Muscle of back (tissue), 11 donors: Measurements from ENCODE around the gene PDIA6. TPM values are rescaled to one million over a fixed set of nuclear protein-coding genes. Genes with fewer than 3 reads are reported as not detected.
"Not testable (repeated sequence)": the region's sequence is repeated elsewhere in the genome, so short reads cannot be mapped to it uniquely, and the experiment has no call there.

Source experiments
- DNase-seq, 3 donors: peaks; one replicate each; pipeline versions ENCODE4 v3.0.0 to v3.0.0-alpha.2; 2013
- polyA plus RNA-seq, 10 donors: library from polyadenylated mRNA; unstranded; fragments of 120-200 nt; gene quantifications; one replicate each; pipeline ENCODE4 v1.2.1, GENCODE V29; 2013; ENCODE audit not compliant: insufficient read length in 10 of 10

Gene PDIA6
- polyA plus RNA-seq, 10 donors = 123 to 213 (median 143) TPM

- DNase-seq = peak in 2 of 3 donors; percentile 43 to 60
Observed at GRCh38 chr2:10835052-10835970, 22.7 kb upstream of the PDIA6 start.

- no peak for DNase-seq
Observed at GRCh38 chr2:10834068-10834655, 21.6 kb upstream of the PDIA6 start.

GRCh38 chr2:10833021-10833420 lies 20.4 kb upstream of the PDIA6 start:
- no peak for DNase-seq

GRCh38 chr2:10832203-10832936 lies 19.8 kb upstream of the PDIA6 start:
- peak; percentile 58 to 88 (median 84) for DNase-seq

- DNase-seq = no peak
Observed at GRCh38 chr2:10831400-10831985, 18.9 kb upstream of the PDIA6 start.

- no peak for DNase-seq
Observed at GRCh38 chr2:10830641-10831399, 18.2 kb upstream of the PDIA6 start.

- no peak for DNase-seq
Observed at GRCh38 chr2:10830203-10830602, 17.6 kb upstream of the PDIA6 start.

GRCh38 chr2:10829299-10829698 lies 16.7 kb upstream of the PDIA6 start:
- no peak for DNase-seq

- no peak for DNase-seq
Observed at GRCh38 chr2:10828346-10828745, 15.8 kb upstream of the PDIA6 start.

GRCh38 chr2:10826625-10827024 lies 14.0 kb upstream of the PDIA6 start:
- DNase-seq = no peak

GRCh38 chr2:10826026-10826425 lies 13.4 kb upstream of the PDIA6 start:
- DNase-seq = no peak

- DNase-seq = no peak
Observed at GRCh38 chr2:10824191-10824590, 11.6 kb upstream of the PDIA6 start.

GRCh38 chr2:10820978-10821695 lies 8.6 kb upstream of the PDIA6 start:
- DNase-seq = no peak

- no peak for DNase-seq
Observed at GRCh38 chr2:10820562-10820961, 8.0 kb upstream of the PDIA6 start.

GRCh38 chr2:10819714-10820314 lies 7.2 kb upstream of the PDIA6 start:
- no peak for DNase-seq

GRCh38 chr2:10818984-10819383 lies 6.4 kb upstream of the PDIA6 start:
- no peak for DNase-seq

GRCh38 chr2:10818305-10818704 lies 5.7 kb upstream of the PDIA6 start:
- not testable (repeated sequence) for DNase-seq

- DNase-seq = no peak
Observed at GRCh38 chr2:10817413-10817812, 4.8 kb upstream of the PDIA6 start.

- DNase-seq = peak in 1 of 3 donors; percentile 72
Observed at GRCh38 chr2:10814571-10815331, 2.2 kb upstream of the PDIA6 start.
